Spleen (tissue), 3 donors: Measurements from ENCODE around the gene SLAMF7.

ENCODE experiments used
- POLR2A ChIP-seq, 3 donors: fragments of 450-650 bp; IDR thresholded peaks; one replicate each; pipeline ENCODE4 v1.5.1; 2017; ENCODE audit warnings: antibody characterized with exemption in 3 of 3, mild to moderate bottlenecking in 1 of 3
- POLR2AphosphoS5 ChIP-seq, 3 donors: sonication (generic); formaldehyde crosslinking; IDR thresholded peaks; one replicate each; pipeline ENCODE4 v1.5.1; 2017; ENCODE audit warnings: antibody characterized with exemption in 3 of 3

- TF ChIP-seq POLR2A (IDR thresholded peaks at IDR 0.05) (no peak), POLR2AphosphoS5 (IDR thresholded peaks at IDR 0.05) (no peak)
Observed at GRCh38 chr1:160752924-160753323, 13.9 kb downstream of the SLAMF7 start.
